Dendritic cell treated with granulocyte-macrophage colony-stimulating factor and Interleukin-4, amounts not matched to agents 40 ng/mL and 50 ng/mL, for 4 days (primary cell): Measurements from ENCODE around the gene PRSS3.
"Not testable (repeated sequence)": the region's sequence is repeated elsewhere in the genome, so short reads cannot be mapped to it uniquely, and the experiment has no call there.

ENCODE experiments used
- H3K27ac Mint-ChIP-seq: one replicate; pipeline ENCODE4 v1.8.0; 2022; ENCODE audit warnings: mild to moderate bottlenecking, mixed read lengths
- H3K27me3 Mint-ChIP-seq: one replicate; pipeline ENCODE4 v1.8.0; 2022; ENCODE audit warnings: mild to moderate bottlenecking, mixed read lengths
- H3K36me3 Mint-ChIP-seq: one replicate; pipeline ENCODE4 v1.8.0; 2022; ENCODE audit warnings: low read depth, mixed read lengths
- H3K4me1 Mint-ChIP-seq: one replicate; pipeline ENCODE4 v1.8.0; 2022; ENCODE audit warnings: low read depth, mixed read lengths
- H3K4me3 Mint-ChIP-seq: one replicate; pipeline ENCODE4 v1.8.0; 2022; ENCODE audit warnings: mild to moderate bottlenecking, moderate library complexity, mixed read lengths
- H3K9me3 Mint-ChIP-seq: one replicate; pipeline ENCODE4 v1.8.0; 2022; ENCODE audit warnings: mixed read lengths
- intact Hi-C: fragments of 100-400 bp; cut with micrococcal nuclease; formaldehyde crosslinking; loops from one replicate; pipeline ENCODE4 v1.15.0; 2022

The PRSS3 gene

DNA sequence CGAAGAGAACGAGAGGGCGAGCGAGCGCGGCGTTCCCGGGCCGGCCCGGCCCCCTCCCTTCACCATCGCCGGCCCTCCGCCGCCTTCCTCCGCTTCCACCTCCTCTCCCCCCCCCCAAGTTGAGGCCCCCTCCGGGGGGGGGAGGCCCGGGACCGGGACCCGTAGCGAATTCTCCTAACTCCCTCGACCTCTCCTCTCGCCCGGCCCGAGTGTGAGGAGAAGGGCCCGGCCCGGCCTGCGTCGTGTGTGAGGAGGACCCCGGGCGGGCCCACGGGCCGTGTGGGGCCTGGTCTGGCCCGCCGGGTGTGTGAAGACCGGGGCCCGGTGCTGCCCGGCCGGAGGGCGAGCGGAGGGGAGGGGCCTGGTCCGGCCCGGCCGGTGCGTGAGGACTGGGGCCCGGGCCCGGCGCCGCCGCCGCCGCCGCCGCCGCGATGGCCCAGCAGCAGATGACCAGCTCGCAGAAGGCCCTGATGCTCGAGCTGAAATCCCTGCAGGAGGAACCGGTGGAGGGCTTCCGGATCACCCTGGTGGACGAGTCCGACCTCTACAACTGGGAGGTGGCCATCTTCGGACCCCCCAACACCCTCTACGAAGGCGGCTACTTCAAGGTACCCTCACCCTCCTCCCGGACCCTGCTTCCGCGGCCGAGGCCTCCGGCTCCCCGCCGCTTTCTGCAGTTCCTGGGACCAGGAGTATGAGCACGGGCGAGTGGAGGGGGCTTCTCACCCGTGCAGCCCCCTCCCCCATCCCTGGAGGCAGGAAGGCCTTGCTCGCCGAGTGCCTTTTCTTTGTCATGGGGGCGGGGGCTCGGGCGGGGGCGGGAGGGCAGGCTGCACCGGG lies 22.2 kb downstream of the PRSS3 start:
- Mint-ChIP-seq H3K9me3 (no peaks in the 10 kb centered on the region), H3K27me3 (no peaks in the 10 kb centered on the region), H3K27ac (peak overlapping the region; percentile 99), H3K4me3 (peak overlapping the region; percentile 73), H3K36me3 (peaks cover 14% of the 10 kb centered on the region), H3K4me1 (peaks cover 49% of the 10 kb centered on the region)
- intact Hi-C loops = no loop called here

DNA sequence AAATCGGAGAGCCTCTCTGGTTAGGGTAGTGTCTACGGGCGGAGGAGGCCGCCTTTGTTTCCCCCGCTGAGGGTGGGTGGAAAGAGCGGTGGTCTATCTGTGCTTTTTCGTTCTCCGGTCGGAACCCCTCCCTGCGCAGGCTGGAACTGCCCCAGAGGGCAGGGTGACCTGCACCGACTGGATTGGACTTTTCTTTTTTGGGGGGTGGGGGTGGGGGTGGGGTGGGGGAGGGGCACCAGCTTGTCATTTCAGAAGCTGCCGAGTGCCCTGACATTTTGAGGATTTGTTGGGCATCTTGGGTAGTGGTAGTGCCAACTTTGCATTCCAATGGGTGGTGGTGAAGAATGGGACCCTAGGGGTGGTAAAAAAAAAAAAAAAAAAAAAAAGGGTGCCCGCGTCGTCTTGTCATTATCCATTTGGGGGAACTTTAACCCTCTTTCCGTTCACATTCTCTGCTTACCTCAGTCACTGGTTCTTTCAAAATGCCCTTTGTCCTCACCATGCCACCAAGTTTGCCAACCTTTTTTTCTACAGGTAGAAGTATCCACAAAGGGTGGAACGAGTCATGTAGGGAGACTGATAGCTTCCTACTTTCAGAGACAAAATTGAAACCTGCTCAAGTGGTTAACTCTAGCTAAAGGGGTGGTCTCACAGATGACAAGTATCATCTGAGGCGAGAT lies 22.9 kb downstream of the PRSS3 start:
- intact Hi-C loops = no loop called here
- H3K27ac Mint-ChIP-seq = peak overlapping the region; percentile 99
- no peaks in the 10 kb centered on the region for H3K9me3 Mint-ChIP-seq
- H3K27me3 Mint-ChIP-seq = no peaks in the 10 kb centered on the region
- peaks cover 14% of the 10 kb centered on the region for H3K36me3 Mint-ChIP-seq
- H3K4me3 Mint-ChIP-seq = peak overlapping the region; percentile 73
- H3K4me1 Mint-ChIP-seq = peaks cover 49% of the 10 kb centered on the region

DNA sequence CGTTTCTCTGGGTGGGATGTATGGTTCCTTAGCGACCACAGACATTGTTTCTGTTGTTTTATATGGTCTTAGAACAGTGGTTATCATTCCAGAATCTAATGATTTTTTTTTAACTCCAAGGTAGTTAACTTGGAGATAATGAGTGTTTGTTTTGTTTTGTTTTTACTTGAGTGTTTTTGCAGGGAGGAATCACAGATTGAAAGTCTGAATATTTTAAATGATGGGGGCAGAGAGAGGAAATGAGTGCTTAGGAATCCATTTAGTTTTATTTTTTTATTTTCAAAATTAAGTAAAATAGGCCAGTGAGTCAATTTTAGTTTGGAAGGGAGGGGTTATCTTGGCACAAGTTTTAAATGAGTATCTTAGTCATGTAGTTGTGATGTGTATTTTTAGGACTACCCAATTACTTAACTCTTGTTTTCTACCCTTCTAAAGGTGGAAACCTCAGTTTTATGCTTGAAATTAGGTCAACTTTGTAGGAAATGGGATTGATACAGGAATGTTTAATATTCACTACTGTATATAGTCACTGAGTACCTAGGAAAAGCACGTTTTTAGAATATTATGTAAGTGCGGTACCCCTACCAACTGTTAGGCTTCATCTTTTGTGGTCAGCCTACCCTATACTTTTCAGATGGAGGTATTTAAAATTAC lies 23.6 kb downstream of the PRSS3 start:
- peaks cover 21% of the 10 kb centered on the region for H3K36me3 Mint-ChIP-seq
- H3K9me3 Mint-ChIP-seq = no peaks in the 10 kb centered on the region
- H3K4me3 Mint-ChIP-seq = peak overlapping the region; percentile 73
- intact Hi-C loops = no loop called here
- no peaks in the 10 kb centered on the region for H3K27me3 Mint-ChIP-seq
- H3K27ac Mint-ChIP-seq = peak overlapping the region; percentile 99
- peaks cover 45% of the 10 kb centered on the region for H3K4me1 Mint-ChIP-seq

DNA sequence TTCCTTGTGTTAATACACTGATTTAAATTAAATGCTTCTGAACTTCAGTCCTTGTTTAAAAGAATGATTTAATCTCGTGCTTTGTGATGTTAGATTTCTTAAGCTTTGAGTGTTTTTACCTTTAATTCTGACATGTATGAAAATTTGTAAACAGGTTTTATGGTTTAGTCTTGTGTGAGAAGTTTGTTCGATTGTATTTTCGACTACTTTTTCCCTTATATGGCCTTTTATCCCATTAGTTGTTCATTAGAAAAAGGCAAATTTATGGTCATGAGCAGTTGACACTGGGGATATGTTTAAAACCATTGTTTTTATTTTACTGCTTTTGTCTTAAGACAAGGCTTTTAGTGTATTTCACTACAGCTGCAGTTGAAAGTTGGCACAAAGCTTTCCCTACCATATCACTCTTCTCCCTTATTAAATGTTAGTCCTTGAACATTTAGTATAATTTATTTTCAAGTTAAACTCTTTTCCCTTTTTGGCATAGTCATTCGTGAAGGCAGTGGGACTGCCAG lies 24.9 kb downstream of the PRSS3 start:
- Mint-ChIP-seq H3K27me3 (no peaks in the 10 kb centered on the region), H3K9me3 (no peaks in the 10 kb centered on the region), H3K4me3 (peak overlapping the region; percentile 32), H3K36me3 (peaks cover 26% of the 10 kb centered on the region), H3K27ac (peak overlapping the region; percentile 99), H3K4me1 (peaks cover 32% of the 10 kb centered on the region)
- intact Hi-C loops = no loop called here

DNA sequence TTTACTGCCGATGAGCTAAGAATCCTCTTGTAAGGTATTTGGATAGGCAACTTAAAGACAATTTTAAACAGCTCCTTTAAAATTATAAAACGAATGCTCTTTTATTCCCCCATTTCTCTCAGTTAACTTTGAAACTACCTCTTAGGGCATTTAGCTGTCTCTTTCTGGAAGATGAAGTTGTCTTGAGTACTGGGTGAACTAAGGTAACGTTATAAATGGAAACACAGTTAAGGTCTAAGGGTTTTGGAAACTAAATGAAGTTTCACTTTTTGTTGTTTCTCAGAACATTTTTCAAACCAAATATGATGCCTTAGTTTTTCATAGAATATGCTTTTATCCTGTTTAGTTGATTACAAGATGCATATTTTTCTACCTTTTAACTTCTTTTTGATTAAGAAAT lies 28.4 kb downstream of the PRSS3 start:
- no peak overlapping the region for H3K27ac Mint-ChIP-seq
- no peaks in the 10 kb centered on the region for H3K9me3 Mint-ChIP-seq
- intact Hi-C loops = no loop called here
- peaks cover 20% of the 10 kb centered on the region for H3K36me3 Mint-ChIP-seq
- H3K4me3 Mint-ChIP-seq = no peak overlapping the region
- no peaks in the 10 kb centered on the region for H3K27me3 Mint-ChIP-seq
- peaks cover 26% of the 10 kb centered on the region for H3K4me1 Mint-ChIP-seq

DNA sequence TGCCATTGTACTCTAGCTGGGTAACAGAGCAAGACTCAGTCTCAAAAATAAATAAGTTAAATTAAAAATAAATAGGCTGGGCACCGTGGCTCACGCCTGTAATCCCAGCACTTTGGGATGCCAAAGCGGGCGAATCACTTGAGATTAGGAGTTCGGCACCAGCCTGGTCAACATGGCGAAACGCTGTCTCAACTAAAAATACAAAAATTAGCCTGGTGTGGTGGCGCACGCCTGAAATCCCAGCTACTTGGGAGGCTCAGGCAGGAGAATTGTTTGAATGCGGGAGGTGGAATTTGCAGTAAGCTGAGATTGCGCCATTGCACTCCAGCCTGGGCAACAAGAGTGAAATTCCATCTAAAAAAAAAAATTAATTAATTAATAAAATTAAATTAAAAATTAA lies 31.9 kb downstream of the PRSS3 start:
- intact Hi-C loops, H3K9me3 Mint-ChIP-seq, H3K27me3 Mint-ChIP-seq, H3K4me3 Mint-ChIP-seq, H3K27ac Mint-ChIP-seq: not testable (repeated sequence)
- H3K36me3 Mint-ChIP-seq = peaks cover 21% of the 10 kb centered on the region
- peaks cover 12% of the 10 kb centered on the region for H3K4me1 Mint-ChIP-seq

DNA sequence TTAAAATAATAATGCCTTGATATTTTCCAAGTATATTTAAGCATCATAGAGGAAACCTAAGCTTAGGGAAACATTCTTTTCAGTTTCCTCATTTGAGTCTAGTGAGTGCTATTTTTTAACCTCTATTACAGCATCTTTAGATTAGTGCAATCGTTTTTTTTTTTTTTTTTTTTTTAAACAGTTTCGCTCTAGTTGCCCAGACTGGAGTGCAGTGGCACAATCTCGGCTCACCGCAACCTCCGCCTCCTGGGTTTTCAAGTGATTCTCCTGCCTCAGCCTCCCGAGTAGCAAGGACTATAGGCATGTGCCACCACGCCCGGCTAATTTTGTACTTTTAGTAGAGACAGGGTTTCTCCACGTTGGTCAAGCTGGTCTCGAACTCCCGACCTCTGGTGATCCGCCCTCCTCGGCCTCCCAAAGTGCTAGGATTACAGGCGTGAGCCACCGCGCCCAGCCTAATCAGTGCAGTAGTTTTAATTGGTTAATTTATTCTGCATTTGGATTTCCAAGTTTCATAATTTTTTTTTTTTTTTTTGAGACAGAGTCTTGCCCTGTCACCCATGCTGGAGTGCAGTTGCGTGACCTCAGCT lies 34.4 kb downstream of the PRSS3 start:
- H3K9me3 Mint-ChIP-seq, H3K36me3 Mint-ChIP-seq, H3K4me3 Mint-ChIP-seq, intact Hi-C loops, H3K27me3 Mint-ChIP-seq: not testable (repeated sequence)
- Mint-ChIP-seq H3K27ac (peak overlapping the region; percentile 32), H3K4me1 (peaks cover 17% of the 10 kb centered on the region)

DNA sequence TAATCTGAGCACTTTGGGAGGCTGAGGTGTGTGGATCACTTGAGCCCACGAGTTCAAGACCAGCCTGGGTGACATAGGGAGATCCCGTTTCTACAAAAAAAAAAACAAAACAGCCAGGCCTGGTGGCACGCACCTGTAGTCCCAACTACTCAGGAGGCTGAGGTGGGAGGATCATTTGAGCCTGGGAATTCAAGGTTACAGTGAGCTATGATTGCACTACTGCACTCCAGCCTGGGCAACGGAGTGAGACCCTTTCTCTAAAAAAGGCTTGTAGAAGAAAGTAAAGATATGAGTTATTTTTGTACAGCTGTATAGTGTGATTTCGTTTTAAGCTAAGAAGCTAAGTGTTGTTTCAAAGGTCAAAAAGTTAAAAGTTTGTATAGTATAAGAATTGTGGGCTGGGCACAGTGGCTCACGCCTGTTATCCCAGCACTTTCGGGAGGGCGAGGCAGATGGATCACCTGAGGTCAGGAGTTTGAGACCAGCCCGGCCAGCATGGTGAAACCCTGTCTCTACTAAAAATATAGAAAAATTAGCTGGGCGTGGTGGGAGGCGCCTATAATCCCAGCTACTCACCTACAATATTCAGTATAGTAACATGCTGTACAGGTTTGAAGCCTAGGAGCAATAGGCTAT lies 40.4 kb downstream of the PRSS3 start:
- H3K36me3 Mint-ChIP-seq = peaks cover 10% of the 10 kb centered on the region
- peaks cover 50% of the 10 kb centered on the region for H3K4me1 Mint-ChIP-seq
- no peak overlapping the region for H3K4me3 Mint-ChIP-seq
- intact Hi-C loops = no loop called here
- H3K9me3 Mint-ChIP-seq = no peaks in the 10 kb centered on the region
- H3K27ac Mint-ChIP-seq = peak overlapping the region; percentile 82
- H3K27me3 Mint-ChIP-seq = no peaks in the 10 kb centered on the region

DNA sequence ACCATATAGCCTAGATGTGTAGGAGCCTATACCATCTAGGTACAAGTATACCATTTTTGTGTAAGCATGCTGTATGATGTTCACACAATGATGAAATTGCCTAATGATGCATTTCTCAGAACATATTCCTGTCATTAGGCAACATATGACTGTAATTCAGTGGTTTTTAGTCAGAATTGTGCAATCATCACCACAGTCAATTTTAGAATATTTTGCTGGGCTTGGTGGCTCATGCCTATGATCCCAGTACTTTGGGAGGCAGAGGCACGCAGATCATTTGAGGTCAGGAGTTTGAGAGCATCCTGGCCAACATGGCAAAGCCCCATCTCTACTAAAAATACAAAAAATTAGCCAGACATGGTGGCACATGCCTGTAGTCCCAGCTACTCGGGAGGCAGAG lies 40.9 kb downstream of the PRSS3 start:
- Mint-ChIP-seq H3K4me1 (peaks cover 50% of the 10 kb centered on the region), H3K4me3 (peak overlapping the region; percentile 32), H3K27ac (peak overlapping the region; percentile 82)
- intact Hi-C loops, H3K27me3 Mint-ChIP-seq, H3K9me3 Mint-ChIP-seq, H3K36me3 Mint-ChIP-seq: not testable (repeated sequence)

DNA sequence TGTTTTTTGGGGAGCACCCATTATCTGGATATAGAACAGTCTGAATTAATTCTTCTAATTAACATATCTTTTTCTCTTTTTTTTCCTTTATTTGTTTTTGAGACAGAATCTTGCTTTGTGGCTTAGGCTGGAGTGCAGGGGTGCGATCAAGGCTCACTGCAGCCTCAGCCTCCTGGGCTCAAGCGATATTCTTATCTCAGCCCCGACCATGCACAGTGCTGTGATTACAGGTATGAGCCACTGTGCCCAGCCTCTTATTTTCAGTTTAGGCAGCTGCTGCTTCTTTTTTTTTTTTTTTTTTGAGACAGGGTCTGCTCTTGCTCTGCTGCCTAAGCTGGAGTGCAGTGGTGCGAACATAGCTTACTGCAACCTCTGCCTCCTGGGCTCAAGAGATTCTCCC lies 41.8 kb downstream of the PRSS3 start:
- no peak overlapping the region for H3K4me3 Mint-ChIP-seq
- intact Hi-C loops = no loop called here
- peaks cover 9% of the 10 kb centered on the region for H3K36me3 Mint-ChIP-seq
- peaks cover 57% of the 10 kb centered on the region for H3K4me1 Mint-ChIP-seq
- H3K9me3 Mint-ChIP-seq = no peaks in the 10 kb centered on the region
- H3K27me3 Mint-ChIP-seq = no peaks in the 10 kb centered on the region
- H3K27ac Mint-ChIP-seq = peak overlapping the region; percentile 39

DNA sequence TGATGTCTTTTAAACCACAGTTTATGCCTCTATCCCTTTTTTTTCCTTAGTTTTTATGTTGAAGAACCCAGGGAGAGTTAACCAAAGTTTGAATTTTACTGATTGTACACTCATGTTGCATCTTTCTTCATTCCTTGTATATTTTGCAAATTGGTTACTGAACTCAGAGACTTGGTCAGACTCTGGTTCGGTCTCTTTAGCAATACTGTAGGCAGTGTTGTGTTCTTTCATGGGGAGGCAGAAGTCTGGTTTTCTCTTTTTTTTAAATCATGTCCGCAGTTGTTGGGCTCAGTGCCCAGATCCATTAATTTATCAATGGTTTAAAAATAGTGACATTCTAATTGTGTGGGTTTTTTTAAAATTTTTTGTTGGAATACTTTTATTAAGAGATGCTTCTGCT lies 45.0 kb downstream of the PRSS3 start:
- H3K27me3 Mint-ChIP-seq = no peaks in the 10 kb centered on the region
- H3K4me1 Mint-ChIP-seq = peaks cover 74% of the 10 kb centered on the region
- H3K36me3 Mint-ChIP-seq = peaks cover 9% of the 10 kb centered on the region
- intact Hi-C loops = no loop called here
- peak overlapping the region; percentile 62 for H3K27ac Mint-ChIP-seq
- no peaks in the 10 kb centered on the region for H3K9me3 Mint-ChIP-seq
- H3K4me3 Mint-ChIP-seq = no peak overlapping the region

DNA sequence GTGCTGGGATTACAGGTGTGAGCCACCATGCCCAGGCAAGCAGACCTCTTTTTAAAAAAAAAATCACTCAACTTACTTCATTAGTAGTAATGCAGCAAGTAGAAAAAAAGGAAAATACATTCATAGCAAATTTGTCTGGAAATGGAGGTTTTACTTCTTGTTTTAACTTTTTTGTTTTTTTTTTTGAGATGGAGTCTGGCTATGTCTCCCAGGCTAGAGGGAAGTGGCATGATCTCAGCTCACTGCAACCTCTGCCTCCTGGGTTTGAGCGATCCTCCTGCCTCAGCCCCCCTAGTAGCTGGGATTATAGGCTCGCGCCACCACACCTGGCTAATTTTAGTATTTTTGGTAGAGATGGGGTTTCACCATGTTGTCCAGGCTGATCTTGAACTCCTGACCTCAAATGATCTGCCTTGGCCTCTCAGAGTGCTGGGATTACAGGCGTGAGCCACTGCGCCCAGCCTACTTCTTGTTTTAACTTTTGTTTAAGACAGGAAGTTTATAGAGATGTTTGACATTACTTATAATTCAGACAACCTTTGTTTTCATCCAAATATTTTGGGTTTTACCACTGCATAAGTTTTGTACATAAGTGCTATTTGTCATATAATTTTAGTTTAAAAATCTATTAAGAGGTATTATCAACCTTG lies 48.1 kb downstream of the PRSS3 start:
- H3K9me3 Mint-ChIP-seq = no peaks in the 10 kb centered on the region
- H3K4me1 Mint-ChIP-seq = peaks cover 68% of the 10 kb centered on the region
- H3K4me3 Mint-ChIP-seq = peak overlapping the region; percentile 73
- peaks cover 9% of the 10 kb centered on the region for H3K36me3 Mint-ChIP-seq
- H3K27ac Mint-ChIP-seq = peak overlapping the region; percentile 96
- H3K27me3 Mint-ChIP-seq = no peaks in the 10 kb centered on the region
- intact Hi-C loops = no loop called here

DNA sequence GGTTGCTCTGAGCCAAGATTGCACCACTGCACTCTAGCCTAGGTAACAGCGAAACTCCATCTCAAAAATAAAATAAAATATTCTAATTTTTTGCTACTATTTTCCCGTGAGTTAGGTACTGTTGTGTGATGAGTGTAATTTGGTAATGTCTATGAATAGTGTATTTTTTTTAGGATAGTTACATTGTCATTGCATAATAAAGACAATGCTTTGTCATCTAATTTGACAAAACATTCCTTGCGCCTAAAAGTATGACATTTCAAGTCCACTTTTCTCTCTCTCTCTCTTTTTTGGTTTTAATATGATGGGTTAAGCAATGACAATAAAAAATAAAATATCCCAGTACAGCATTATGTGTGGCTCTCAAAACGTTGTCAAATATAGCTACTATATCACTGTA lies 50.9 kb downstream of the PRSS3 start:
- H3K4me1 Mint-ChIP-seq = peaks cover 53% of the 10 kb centered on the region
- H3K27ac Mint-ChIP-seq = no peak overlapping the region
- H3K4me3 Mint-ChIP-seq = no peak overlapping the region
- no peaks in the 10 kb centered on the region for H3K36me3 Mint-ChIP-seq
- intact Hi-C loops = no loop called here
- H3K27me3 Mint-ChIP-seq = no peaks in the 10 kb centered on the region
- H3K9me3 Mint-ChIP-seq = no peaks in the 10 kb centered on the region
